Putamen (tissue), 1 donor: ENCODE measurements around the gene WFIKKN1.

Experiments used
- DNase-seq: peaks from one replicate; pipeline ENCODE4 v3.0.0-alpha.2; 2016; ENCODE audit warnings: low spot score

The WFIKKN1 gene

GRCh38 chr16:624526-625070 lies 6.2 kb upstream of the WFIKKN1 start:
- DNase-seq = no peak

- no peak for DNase-seq
Measured at GRCh38 chr16:625117-625976, 5.4 kb upstream of the WFIKKN1 start.

GRCh38 chr16:625977-626765 lies 4.6 kb upstream of the WFIKKN1 start:
- DNase-seq = no peak

- DNase-seq = no peak
Measured at GRCh38 chr16:626787-627453, 3.9 kb upstream of the WFIKKN1 start.

- no peak for DNase-seq
Measured at GRCh38 chr16:627454-628239, 3.1 kb upstream of the WFIKKN1 start.

GRCh38 chr16:628321-629061 lies 2.3 kb upstream of the WFIKKN1 start:
- no peak for DNase-seq

- DNase-seq = no peak
Measured at GRCh38 chr16:629185-629832, 1.5 kb upstream of the WFIKKN1 start.

GRCh38 chr16:629833-630248 lies 944 bp upstream of the WFIKKN1 start:
- no peak for DNase-seq

- no peak for DNase-seq
Measured at GRCh38 chr16:630249-630814, 453 bp upstream of the WFIKKN1 start.

GRCh38 chr16:631808-632358 lies 1.1 kb downstream of the WFIKKN1 start:
- no peak for DNase-seq

GRCh38 chr16:632486-633335 lies 1.9 kb downstream of the WFIKKN1 start:
- DNase-seq = no peak

GRCh38 chr16:633336-634050 lies 2.7 kb downstream of the WFIKKN1 start:
- no peak for DNase-seq

- no peak for DNase-seq
Measured at GRCh38 chr16:634051-634670, 3.4 kb downstream of the WFIKKN1 start.

- no peak for DNase-seq
Measured at GRCh38 chr16:634996-635395, 4.2 kb downstream of the WFIKKN1 start.

GRCh38 chr16:635573-636205 lies 4.9 kb downstream of the WFIKKN1 start:
- DNase-seq = no peak

- DNase-seq = peak; percentile 95
Measured at GRCh38 chr16:636206-637080, 5.7 kb downstream of the WFIKKN1 start, which contains the start of gene METTL26. TSS of gene METTL26 (minus strand) at chr16:636305. CDS start at chr16:636290, 15 bp downstream.
